Upper lobe of left lung (tissue), 4 donors: Measurements from ENCODE around the gene ERICH4.

Experiments
- CTCF ChIP-seq, 6 experiments: fragments of 450-650 bp in 4 of 6; fragments of 200-600 bp in 2 of 6; sonication (generic) in 2 of 6; IDR thresholded peaks; one replicate each; pipeline ENCODE4 v1.5.1; 2016 to 2019; ENCODE audit warnings: antibody characterized with exemption in 6 of 6
- EP300 ChIP-seq, 4 donors: sonication (generic); formaldehyde crosslinking; IDR thresholded peaks; one replicate each; pipeline ENCODE4 v1.5.1; 2017; ENCODE audit warnings: antibody characterized with exemption in 4 of 4, control low read depth in 2 of 4
- POLR2A ChIP-seq, 4 donors: fragments of 450-650 bp; IDR thresholded peaks; one replicate each; pipeline ENCODE4 v1.5.1; 2016 to 2017; ENCODE audit warnings: antibody characterized with exemption in 4 of 4, mild to moderate bottlenecking in 2 of 4
- POLR2AphosphoS5 ChIP-seq, 2 donors: sonication (generic); formaldehyde crosslinking; IDR thresholded peaks; one replicate each; pipeline ENCODE4 v1.5.1; 2017; ENCODE audit warnings: antibody characterized with exemption in 2 of 2

GRCh38 chr19:41476583-41476982 is 33.6 kb downstream of the ERICH4 start:
- TF ChIP-seq CTCF (IDR thresholded peaks at IDR 0.05) (no peak), EP300 (IDR thresholded peaks at IDR 0.05) (no peak), POLR2AphosphoS5 (IDR thresholded peaks at IDR 0.05) (no peak), POLR2A (IDR thresholded peaks at IDR 0.05) (no peak)
